ENCODE measurements around the gene MPC1L. TPM values are rescaled to one million over a fixed set of nuclear protein-coding genes. Genes with fewer than 3 reads are reported as not detected.

Gene MPC1L
- total RNA-seq, 2 donors from 2014 or later = not detected

GRCh38 chrX:40607381-40607780 is 15.8 kb upstream of the MPC1L start:
- Mint-ChIP-seq H3K4me3 (no peak overlapping the region), H3K9me3 (no peaks in the 10 kb centered on the region), H3K27me3 (no peaks in the 10 kb centered on the region), H3K36me3 (ENCODE audit: low read depth) (peaks cover 21% of the 10 kb centered on the region), H3K27ac (no peak overlapping the region), H3K4me1 (no peaks in the 10 kb centered on the region)
- no peak for ATAC-seq (replicated peaks)

- no peaks in the 10 kb centered on the region for H3K4me1 Mint-ChIP-seq
- no peaks in the 10 kb centered on the region for H3K27me3 Mint-ChIP-seq
- H3K9me3 Mint-ChIP-seq = no peaks in the 10 kb centered on the region
- H3K27ac Mint-ChIP-seq = no peak overlapping the region
- H3K4me3 Mint-ChIP-seq = no peak overlapping the region
- ATAC-seq (replicated peaks) = no peak
- H3K36me3 Mint-ChIP-seq (ENCODE audit: low read depth) = no peaks in the 10 kb centered on the region
Observed at GRCh38 chrX:40612511-40612910, 10.7 kb upstream of the MPC1L start.

DNA sequence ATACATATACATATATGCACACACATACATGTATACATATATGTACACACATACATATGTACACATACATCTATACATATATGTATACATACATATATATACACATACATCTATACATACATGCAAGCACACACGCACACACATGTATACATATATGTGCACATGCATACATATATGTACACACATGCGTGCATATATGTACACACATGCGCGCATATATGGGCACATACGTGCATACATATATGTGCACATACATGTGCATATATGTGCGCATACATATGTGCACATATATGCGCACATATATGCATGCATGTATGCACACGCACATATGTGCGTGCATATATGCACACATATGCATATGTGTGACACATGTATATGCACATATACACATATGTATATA is 7.3 kb upstream of the MPC1L start:
- Mint-ChIP-seq H3K36me3 (ENCODE audit: low read depth) (no peaks in the 10 kb centered on the region), H3K4me3 (no peak overlapping the region), H3K4me1 (no peaks in the 10 kb centered on the region), H3K27ac (no peak overlapping the region), H3K27me3 (no peaks in the 10 kb centered on the region), H3K9me3 (no peaks in the 10 kb centered on the region)
- no peak for ATAC-seq (replicated peaks)

GRCh38 chrX:40617566-40617965 is 5.7 kb upstream of the MPC1L start:
- Mint-ChIP-seq H3K27me3 (no peaks in the 10 kb centered on the region), H3K36me3 (ENCODE audit: low read depth) (no peaks in the 10 kb centered on the region), H3K27ac (no peak overlapping the region), H3K4me3 (no peak overlapping the region), H3K9me3 (no peaks in the 10 kb centered on the region), H3K4me1 (no peaks in the 10 kb centered on the region)
- no peak for ATAC-seq (replicated peaks)

- no peak overlapping the region for H3K27ac Mint-ChIP-seq
- no peaks in the 10 kb centered on the region for H3K4me1 Mint-ChIP-seq
- peaks cover 13% of the 10 kb centered on the region for H3K36me3 Mint-ChIP-seq (ENCODE audit: low read depth)
- no peaks in the 10 kb centered on the region for H3K9me3 Mint-ChIP-seq
- ATAC-seq (replicated peaks) = no peak
- no peak overlapping the region for H3K4me3 Mint-ChIP-seq
- no peaks in the 10 kb centered on the region for H3K27me3 Mint-ChIP-seq
Observed at GRCh38 chrX:40622479-40623138, 619 bp upstream of the MPC1L start.

- Mint-ChIP-seq H3K36me3 (ENCODE audit: low read depth) (peaks cover 24% of the 10 kb centered on the region), H3K9me3 (no peaks in the 10 kb centered on the region), H3K27ac (no peak overlapping the region), H3K27me3 (no peaks in the 10 kb centered on the region), H3K4me3 (no peak overlapping the region), H3K4me1 (no peaks in the 10 kb centered on the region)
- no peak for ATAC-seq (replicated peaks)
Observed at GRCh38 chrX:40623665-40624064, 437 bp downstream of the MPC1L start.

GRCh38 chrX:40625294-40625693 is 2.1 kb downstream of the MPC1L start:
- Mint-ChIP-seq H3K4me3 (no peak overlapping the region), H3K27ac (no peak overlapping the region), H3K27me3 (no peaks in the 10 kb centered on the region), H3K9me3 (no peaks in the 10 kb centered on the region), H3K4me1 (no peaks in the 10 kb centered on the region), H3K36me3 (ENCODE audit: low read depth) (peaks cover 31% of the 10 kb centered on the region)
- ATAC-seq (replicated peaks) = no peak

- Mint-ChIP-seq H3K36me3 (ENCODE audit: low read depth) (peaks cover 62% of the 10 kb centered on the region), H3K4me1 (peaks cover 5% of the 10 kb centered on the region), H3K4me3 (no peak overlapping the region), H3K27ac (no peak overlapping the region), H3K9me3 (no peaks in the 10 kb centered on the region), H3K27me3 (no peaks in the 10 kb centered on the region)
- ATAC-seq (replicated peaks) = no peak
Observed at GRCh38 chrX:40628506-40628905, 5.3 kb downstream of the MPC1L start.

DNA sequence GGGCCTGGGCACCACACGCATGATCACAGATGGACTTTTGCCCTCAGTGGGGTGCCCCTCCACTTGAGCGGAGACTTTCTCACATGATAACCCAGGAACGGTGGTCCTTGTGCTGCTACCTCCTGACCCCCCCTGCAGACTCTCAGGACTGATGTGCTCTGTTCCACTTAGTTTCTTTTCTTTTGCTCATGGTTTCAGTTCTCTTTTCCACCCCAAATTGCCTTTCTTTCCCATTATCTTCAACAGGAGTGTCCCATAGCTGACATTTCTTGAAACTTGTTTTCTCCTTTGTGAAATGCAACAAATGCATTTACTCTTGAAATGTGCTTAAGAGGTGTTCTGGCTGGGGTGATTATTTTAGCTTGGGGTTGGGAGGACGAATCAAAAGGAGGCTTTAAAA is 9.0 kb downstream of the MPC1L start:
- no peaks in the 10 kb centered on the region for H3K27me3 Mint-ChIP-seq
- peak overlapping the region; percentile 75 for H3K27ac Mint-ChIP-seq
- peaks cover 5% of the 10 kb centered on the region for H3K4me1 Mint-ChIP-seq
- peaks cover 90% of the 10 kb centered on the region for H3K36me3 Mint-ChIP-seq (ENCODE audit: low read depth)
- no peak for ATAC-seq (replicated peaks)
- no peak overlapping the region for H3K4me3 Mint-ChIP-seq
- H3K9me3 Mint-ChIP-seq = no peaks in the 10 kb centered on the region

DNA sequence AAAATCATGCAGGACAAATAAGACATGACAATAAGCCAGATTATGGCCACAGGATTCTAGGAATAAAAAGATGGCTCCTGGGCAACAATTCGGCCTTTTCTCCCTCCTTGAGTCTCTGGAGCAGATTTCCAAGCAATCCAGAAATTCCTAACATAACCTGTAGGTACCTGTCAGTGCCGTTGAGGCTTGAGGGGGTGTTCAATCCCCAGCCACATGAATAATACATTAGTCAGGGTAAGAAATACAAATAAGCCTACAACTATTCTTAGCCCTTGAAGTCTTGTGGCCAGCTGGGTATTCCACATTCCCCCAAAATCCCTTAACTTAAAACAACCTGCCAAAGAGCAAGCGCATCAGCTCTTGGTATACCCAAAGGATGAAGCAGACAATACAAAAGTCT is 14.5 kb downstream of the MPC1L start:
- no peak overlapping the region for H3K4me3 Mint-ChIP-seq
- no peak for ATAC-seq (replicated peaks)
- peaks cover 90% of the 10 kb centered on the region for H3K36me3 Mint-ChIP-seq (ENCODE audit: low read depth)
- H3K27ac Mint-ChIP-seq = no peak overlapping the region
- H3K4me1 Mint-ChIP-seq = peaks cover 17% of the 10 kb centered on the region
- H3K9me3 Mint-ChIP-seq = no peaks in the 10 kb centered on the region
- no peaks in the 10 kb centered on the region for H3K27me3 Mint-ChIP-seq

- peaks cover 19% of the 10 kb centered on the region for H3K4me1 Mint-ChIP-seq
- no peaks in the 10 kb centered on the region for H3K27me3 Mint-ChIP-seq
- H3K27ac Mint-ChIP-seq = peak overlapping the region; percentile 90
- no peak for ATAC-seq (replicated peaks)
- H3K9me3 Mint-ChIP-seq = no peaks in the 10 kb centered on the region
- peak overlapping the region; percentile 91 for H3K4me3 Mint-ChIP-seq
- peaks cover 61% of the 10 kb centered on the region for H3K36me3 Mint-ChIP-seq (ENCODE audit: low read depth)
Observed at GRCh38 chrX:40644176-40644575, 20.9 kb downstream of the MPC1L start.

- Mint-ChIP-seq H3K4me1 (peaks cover 15% of the 10 kb centered on the region), H3K9me3 (no peaks in the 10 kb centered on the region), H3K27me3 (no peaks in the 10 kb centered on the region), H3K4me3 (peak overlapping the region; percentile 91), H3K36me3 (ENCODE audit: low read depth) (peaks cover 55% of the 10 kb centered on the region), H3K27ac (peak overlapping the region; percentile 90)
- ATAC-seq (replicated peaks) = peak; percentile 61
Observed at GRCh38 chrX:40644821-40645358, 21.7 kb downstream of the MPC1L start.

- Mint-ChIP-seq H3K4me3 (peak overlapping the region; percentile 91), H3K4me1 (peaks cover 15% of the 10 kb centered on the region), H3K27ac (peak overlapping the region; percentile 95), H3K36me3 (ENCODE audit: low read depth) (peaks cover 55% of the 10 kb centered on the region), H3K9me3 (no peaks in the 10 kb centered on the region), H3K27me3 (no peaks in the 10 kb centered on the region)
- ATAC-seq (replicated peaks) = peak; percentile 40
Observed at GRCh38 chrX:40646489-40647306, 23.5 kb downstream of the MPC1L start.

DNA sequence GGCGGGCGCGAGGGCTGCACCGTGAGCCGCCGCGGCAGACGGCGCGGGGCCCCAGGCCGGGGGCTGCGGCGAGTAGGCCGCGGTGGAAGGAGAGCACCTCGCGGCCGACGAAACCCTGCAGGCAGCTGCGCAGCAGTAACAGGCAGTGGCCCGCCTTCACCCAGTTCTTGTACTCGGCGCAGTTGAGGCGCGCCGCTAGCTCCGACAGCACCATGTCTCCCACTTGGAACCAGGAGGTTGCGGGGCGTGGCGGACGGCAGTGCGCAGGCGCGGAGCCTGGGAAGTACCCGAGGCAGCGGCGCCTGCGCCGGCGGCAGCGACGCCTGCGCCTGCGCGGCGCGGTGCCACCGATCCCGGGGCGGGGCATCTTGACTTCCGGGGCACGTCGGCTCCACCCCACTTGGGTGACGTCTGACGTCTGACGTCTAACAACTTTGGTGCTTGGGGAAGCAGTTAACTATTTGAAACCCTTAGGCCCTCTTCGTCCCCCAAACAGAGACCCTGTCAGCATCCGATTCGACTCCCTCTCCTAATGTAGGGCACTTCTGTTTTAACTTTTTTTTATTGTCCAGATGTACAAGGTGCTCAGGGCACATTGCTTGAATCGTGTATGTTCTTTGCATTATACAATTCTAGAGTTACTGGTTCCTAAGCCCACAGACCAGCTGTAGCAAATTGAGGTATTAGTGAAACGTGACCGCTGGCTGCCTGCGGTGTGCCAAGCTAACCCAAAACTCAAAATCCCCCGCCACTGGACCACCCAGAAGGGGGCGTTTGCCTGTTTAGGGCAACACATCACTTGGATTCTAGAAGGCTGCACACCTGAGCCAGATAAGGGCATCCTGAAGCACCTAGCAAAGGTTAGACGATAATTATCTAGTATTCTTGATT is 24.3 kb downstream of the MPC1L start, which contains the start of gene CXorf38:
Gene CXorf38 (minus strand): TSS at position 255 of the 891 bp plus-strand sequence. CDS start 41 bp downstream, at position 214.
- H3K27ac Mint-ChIP-seq = peak within 1 kb of the TSS; percentile 95
- no peaks in the 10 kb centered on the region for H3K9me3 Mint-ChIP-seq
- H3K36me3 Mint-ChIP-seq (ENCODE audit: low read depth) = peaks cover 50% of the 10 kb centered on the region
- peak; percentile 77 for ATAC-seq (replicated peaks)
- H3K27me3 Mint-ChIP-seq = no peaks in the 10 kb centered on the region
- peaks cover 8% of the 10 kb centered on the region for H3K4me1 Mint-ChIP-seq
- H3K4me3 Mint-ChIP-seq = peak within 1 kb of the TSS; percentile 91

Data from activated T-helper 17 cell treated with anti-CD3 and anti-CD28 coated beads, Interleukin-2, amount 50 U/mL, for 72 hours (primary cell).